Measurements from ENCODE around the gene STIP1.

GRCh38 chr11:64224151-64224890 lies 38.4 kb downstream of the STIP1 start:
- TF ChIP-seq CTCF (IDR thresholded peaks at IDR 0.05; ENCODE audit: low read depth, low read length, missing input control) (no peak), RXRA (IDR thresholded peaks at IDR 0.05) (no peak), REST (IDR thresholded peaks at IDR 0.05) (no peak), EGR1 (IDR thresholded peaks at IDR 0.05; ENCODE audit: low read depth in 2 of 2) (no peak), SP1 (IDR thresholded peaks at IDR 0.05) (no peak), GABPA (IDR thresholded peaks at IDR 0.05 in 1 of 2, conservative IDR thresholded peaks at IDR 0.05 in 1 of 2) (no peak)

Data from liver (tissue), 3 donors.